IPS DF 4.7 (cell line): ENCODE results near the gene NNT.
"Not testable (repeated sequence)": the region's sequence is repeated elsewhere in the genome, so short reads cannot be mapped to it uniquely, and the experiment has no call there.

ENCODE experiments used
- DNase-seq: peaks from one replicate; pipeline ENCODE4 v3.0.0-alpha.2; 2013; ENCODE audit warnings: low spot score; ENCODE audit errors: extremely low read depth

Gene NNT

DNA sequence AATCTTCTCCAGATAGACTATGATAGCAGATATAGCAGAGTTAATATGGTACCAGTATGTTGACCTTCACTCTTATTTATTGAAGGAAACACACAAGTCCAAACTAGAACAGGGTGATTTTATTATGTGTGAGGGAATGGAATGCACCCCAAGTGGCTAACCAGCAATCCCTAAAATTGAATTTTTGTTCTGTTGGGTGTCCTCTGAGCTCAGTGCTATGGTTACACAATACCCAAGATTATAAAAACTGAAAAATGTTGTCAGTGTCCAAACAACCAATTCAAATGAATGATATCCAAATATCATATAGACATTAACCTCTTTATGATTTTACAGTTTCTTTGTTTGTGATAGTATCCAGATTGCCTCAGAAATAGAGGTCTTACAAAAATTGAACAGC is 60.9 kb downstream of the NNT start:
- no peak for DNase-seq

DNA sequence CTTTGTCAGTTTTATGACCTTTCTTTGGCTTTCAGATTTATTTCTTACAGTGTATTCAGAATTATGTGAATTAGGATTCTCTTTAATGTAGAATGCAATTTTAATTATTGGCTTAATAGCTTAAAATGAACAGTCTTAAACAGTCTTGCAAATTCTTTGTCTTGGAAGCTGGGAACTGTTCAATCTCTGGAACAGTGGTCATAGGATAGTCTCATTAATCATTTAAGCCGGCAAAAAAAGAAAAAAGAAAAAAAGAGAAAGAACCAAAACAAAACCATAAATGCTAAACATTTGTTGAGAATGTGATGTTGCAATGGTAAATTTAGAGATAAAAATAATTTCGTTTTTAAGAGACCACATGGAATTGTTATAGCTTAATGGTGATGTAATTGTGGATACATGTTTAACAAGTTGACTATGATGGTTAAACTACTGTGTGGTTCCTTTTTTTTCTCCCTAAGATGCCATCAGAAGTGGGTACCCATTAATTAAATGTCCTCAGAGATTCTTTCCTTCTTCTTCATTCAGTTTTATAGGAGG is 61.6 kb downstream of the NNT start:
- no peak for DNase-seq

DNA sequence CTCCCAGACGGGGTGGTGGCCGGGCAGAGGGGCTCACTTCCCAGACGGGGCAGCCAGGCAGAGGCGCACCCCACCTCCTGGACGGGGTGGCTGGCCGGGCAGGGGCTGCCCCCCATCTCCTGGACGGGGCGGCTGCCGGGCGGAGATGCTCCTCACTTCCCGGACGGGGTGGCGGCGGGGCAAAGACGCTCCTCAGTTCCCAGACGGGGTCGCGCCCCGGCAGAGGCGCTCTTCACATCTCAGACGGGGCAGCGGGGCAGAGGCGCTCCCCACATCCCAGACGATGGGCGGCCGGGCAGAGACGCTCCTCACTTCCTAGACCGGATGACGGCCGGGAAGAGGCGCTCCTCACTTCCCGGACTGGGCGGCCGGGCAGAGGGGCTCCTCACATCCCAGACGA is 62.8 kb downstream of the NNT start:
- not testable (repeated sequence) for DNase-seq

DNA sequence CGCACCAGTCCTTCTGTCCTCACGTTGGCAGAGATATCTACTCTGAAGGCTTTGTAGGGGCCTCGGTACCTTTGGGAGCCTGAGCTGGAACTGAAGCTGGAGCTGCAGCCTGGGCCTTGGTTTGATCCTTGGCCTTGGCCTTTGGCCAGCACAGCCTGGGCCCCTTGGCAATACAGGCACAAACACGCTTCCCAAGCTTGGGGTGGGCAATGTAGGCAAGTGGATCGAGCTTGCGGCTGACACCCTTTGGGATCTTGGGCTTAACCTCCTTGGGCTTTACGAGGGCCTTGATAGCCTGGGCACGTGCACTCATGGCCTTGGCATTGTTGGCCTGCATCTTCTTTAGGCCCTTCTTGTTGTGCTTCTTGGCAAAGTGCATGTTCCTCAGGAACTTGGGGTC is 63.7 kb downstream of the NNT start:
- not testable (repeated sequence) for DNase-seq

DNA sequence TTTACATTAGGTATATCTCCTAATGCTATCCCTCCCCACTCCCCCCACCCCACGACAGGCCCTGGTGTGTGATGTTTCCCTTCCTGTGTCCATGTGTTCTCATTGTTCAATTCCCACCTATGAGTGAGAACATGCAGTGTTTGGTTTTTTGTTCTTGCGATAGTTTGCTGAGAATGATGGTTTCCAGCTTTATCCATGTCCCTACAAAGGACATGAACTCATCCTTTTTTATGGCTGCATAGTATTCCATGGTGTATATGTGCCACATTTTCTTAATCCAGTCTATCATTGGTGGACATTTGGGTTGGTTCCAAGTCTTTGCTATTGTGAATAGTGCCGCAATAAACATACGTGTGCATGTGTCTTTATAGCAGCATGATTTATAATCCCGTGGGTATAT is 64.4 kb downstream of the NNT start:
- not testable (repeated sequence) for DNase-seq

DNA sequence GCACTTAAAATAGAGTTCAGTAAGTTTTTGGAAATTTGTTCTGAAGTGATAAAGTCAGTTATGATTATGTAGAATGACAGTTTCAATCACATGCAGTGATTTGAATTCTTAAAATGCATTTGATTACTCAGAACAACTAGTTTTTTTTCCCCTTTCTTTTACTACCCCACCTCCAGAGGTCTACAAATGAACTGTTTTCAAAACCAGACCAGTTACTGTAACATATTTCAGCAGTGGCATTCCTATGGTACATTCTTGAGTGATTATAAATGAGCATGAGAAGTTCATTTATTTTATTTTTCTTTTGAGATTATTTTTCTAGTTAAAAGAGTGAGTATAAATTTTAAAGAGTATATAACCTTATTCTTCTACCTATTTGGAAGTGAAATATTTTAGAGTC is 71.6 kb downstream of the NNT start:
- DNase-seq, result no peak

DNA sequence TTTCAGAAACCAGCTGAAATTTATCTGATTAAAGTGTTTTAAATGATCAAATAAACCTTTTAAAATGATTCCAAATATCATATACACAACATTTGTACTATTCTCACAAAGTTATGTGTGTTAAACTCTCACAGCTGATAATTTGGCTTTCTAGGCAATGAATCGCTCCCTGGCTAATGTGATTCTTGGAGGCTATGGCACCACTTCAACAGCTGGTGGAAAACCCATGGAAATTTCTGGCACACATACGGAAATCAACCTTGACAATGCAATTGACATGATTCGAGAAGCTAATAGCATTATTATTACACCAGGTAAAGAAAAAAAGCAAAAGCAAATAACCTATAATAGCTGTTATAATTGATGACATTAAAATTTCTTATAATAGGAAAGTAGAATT is 72.4 kb downstream of the NNT start:
- DNase-seq, result no peak

DNA sequence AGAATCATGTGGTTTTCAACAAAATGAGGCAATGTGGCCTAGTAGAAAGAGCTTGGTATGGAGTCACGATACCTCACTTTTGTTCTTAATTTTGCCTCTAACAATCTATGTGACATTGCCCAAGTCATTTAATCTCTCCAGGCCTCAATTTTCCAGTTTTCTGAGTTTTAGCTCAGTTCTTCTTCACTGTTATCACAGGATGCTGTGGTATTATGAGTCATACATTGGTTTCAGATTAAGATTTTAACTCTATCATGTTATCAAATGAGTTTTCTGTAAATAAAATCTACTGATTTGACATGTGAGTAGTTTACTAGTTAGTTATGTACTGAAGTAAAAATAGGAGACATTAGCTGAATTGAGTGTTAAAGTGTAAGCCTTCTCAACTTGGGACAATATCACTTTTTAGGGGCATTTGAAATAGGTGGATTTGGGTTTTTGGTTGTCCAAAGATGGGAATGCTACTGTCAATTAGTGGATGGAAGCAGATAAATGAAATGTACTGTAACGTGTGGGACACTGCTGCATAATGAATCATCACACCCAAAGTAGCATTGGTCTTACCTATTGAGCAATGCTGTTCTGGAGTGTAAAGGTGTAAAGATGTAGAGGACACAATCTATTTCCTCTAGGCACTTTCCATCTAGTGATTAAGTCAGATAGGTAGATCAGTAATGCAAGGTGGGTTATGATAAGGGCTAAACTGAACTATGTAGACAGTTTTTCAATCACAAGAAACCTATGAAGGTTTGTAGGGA is 73.3 kb downstream of the NNT start:
- no peak for DNase-seq

DNA sequence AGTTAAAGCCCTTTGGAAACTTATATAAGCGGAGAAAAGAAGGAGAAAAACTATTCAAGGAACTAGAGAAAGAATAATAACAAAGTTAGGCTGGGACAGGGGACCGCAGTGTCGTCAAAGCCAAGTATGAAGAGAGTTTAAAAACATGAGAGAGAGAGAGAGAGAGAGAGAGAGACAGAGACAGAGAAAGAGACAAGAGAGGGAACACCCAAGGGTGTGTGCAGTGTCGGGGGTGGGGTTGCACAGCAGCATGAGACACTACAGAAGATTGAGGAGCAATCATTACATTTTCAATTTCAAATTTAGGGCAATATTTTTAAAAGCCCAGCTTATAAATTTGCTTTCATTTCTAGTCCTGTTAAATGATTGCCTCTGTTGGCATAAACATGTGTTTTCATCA is 74.3 kb downstream of the NNT start:
- DNase-seq, result no peak

DNA sequence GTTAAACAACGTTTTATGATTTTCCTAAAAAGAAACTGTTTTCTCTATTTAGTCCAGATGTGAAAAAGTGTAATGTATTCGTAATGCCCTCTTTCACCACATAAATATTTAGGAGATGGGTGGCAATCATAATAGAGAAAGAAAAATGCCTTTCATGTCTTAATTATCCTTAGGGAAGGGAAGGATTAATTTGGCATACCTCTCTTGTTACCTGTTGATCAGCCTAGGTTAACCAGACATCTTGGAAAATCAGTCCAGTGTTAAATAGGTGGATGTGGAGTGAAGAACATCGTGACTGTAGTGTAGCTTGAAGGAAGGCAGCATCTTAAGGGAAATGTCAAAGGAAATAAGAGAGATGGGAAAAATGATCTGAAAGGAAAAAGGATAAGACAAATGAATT is 76.2 kb downstream of the NNT start:
- DNase-seq, result no peak

DNA sequence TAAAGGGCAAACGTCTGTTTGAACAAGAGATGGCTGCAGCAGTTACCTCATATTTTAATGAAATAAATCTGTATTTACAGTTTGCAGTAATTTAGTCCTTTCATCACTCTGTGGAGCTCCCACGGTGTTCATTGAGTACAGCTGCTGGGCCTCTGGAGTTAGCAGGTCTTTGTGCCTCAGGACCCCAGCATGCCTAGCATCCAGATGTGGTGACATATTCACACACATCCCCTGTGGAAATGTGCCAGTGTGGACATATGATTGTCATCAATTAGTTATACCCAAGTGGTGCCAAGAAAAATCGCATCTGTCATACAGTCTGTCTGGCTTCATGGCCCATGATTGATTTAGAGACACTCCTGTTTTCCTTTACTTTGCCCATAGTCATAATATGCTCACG is 77.3 kb downstream of the NNT start:
- DNase-seq, result no peak

DNA sequence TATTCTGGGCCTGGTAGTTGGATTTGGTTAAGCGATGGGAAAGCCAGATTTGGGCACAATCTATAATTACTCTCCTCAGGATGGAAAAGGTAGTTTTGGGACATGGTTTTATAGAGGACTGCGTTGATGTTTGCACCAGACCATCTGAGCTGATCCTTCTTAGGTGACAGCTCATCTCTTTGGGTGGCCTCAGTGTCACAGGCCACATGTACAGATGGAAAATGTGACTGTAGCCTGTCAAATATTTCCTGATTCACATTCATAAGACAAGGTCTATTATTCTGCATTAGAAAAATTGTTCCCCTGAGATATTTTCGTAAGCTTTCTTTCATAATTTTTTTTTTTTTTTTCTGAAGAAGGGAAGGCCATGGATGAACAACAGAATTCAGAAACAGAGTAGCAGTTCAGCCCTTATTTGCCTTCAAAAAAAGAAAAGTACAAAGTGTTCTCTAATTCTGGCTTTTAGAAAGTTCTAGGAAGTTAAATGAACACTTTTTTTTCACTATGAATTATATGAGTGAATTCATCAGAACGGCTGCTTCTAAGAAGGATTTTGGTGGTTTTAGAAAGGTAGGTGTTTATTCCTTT is 81.0 kb downstream of the NNT start:
- DNase-seq, result no peak

DNA sequence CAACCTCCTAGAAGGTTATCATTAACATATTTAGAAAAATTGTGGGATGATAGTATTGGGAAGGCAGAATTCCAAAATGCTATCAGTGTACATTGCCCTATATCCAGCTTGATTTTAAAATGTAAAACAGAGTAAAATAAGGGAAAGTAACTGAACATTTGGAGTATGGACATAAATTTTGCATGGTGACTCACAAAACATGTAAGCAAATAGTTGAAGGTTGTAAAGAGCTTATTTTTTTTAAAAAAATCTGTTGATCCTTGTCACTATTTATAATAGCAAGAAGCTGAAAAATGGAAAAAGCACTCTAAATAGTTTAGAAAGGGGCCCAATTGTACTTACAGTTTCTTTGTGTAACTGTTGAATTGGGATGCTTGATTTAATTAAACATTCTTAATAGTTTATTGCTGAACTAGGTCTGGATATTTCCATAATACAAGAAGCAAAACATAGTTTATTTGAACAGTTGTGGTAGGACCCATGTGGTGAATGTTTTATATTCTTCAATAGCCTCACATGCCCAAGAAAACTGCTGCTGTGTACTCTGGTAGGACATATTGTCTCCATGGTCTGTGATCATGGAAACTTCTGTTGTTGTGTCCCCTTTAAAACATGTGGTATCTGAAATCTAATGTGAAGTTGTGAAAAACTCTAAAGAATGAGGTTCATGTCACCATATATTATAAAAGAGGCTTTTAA is 82.4 kb downstream of the NNT start:
- DNase-seq, result no peak

DNA sequence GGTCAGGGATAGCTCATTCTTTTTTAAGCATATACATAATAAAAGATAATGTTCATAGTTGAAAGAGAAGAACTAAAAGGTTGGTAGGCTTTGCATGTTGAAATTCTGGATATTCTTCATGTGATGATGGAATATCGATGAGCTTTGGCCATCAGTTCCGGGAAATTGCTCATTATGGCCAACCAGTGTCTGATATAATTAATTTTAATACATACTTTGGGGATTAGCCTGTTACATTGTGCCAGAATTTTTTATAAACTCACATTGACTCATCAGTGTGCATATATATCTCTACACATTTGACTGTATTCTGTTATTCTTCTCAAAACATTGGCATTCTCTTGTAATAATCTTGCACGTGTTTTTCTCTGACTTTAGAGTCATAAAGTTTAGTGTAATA is 84.3 kb downstream of the NNT start:
- no peak for DNase-seq

DNA sequence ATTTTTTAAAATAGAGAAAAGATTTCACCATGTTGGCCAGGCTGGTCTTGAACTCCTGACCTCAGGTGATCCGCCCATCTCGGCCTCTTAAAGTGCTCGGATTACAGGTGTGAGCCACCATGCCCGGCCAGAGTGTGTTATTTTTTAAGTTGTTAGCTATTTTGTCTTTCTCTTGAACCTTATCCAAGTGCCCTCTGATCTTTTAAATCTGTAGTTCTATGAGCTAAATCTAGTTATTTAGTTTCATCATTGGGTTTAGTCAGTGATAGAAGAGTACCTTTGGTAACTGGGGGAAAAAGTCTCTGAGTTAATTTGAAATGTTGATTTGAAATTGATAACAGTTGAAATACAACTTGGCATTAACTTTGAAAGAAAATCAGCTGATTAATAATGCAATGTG is 88.3 kb downstream of the NNT start:
- no peak for DNase-seq

DNA sequence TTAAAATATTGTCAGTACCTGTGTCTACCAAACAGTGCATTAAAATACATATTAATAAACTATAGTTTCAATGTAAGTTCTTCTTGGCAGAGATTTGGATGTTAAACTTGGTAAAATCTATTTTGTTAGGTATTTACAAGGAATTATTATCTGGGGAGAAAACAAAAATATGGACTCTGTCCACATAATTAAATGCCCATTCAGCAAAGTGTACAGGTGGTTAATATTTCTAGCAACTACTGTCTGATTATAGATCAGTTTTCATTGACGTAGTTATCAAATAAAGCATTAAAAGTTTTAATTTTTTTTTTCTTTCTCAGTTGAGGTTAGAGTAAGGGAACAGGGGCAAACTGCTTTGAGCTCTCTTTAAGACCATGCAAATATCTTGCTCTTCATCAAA is 88.9 kb downstream of the NNT start:
- DNase-seq, result no peak

DNA sequence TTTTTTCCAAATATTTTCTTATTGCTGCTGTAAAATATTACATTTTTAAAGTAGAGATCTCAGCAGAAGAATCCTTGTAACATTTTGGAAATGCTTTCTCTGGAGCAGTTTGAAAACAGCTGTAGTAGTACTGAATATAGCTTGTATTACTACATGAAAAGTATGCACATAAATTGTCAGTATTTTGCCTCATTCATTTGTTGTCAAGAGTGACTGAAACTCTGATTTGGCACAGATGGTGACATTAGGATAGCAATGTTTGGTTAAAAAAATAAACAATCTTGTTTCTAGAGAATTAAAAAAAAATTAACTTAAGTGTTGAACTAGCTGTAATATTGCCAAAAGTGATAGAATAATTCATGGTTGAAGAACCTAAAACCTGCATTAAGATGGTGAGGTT is 90.4 kb downstream of the NNT start:
- DNase-seq, result no peak

DNA sequence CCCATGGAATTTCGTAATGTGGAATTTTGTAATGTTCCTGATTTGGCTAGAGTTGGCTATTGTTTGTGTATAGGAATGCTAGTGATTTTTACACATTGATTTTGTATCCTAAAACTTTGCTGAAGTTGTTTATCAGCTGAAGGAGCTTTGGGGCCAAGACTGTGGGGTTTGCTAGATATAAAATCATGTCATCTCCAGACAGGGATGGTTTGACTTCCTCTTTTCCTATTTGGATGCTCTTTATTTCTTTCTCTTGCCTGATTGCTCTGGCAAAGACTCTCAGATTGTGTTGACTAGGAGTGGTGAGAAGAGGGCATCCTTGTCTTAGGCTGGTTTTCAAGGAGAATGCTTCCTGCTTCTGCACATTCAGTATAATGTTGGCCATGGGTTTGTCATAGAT is 91.0 kb downstream of the NNT start:
- DNase-seq, result no peak

DNA sequence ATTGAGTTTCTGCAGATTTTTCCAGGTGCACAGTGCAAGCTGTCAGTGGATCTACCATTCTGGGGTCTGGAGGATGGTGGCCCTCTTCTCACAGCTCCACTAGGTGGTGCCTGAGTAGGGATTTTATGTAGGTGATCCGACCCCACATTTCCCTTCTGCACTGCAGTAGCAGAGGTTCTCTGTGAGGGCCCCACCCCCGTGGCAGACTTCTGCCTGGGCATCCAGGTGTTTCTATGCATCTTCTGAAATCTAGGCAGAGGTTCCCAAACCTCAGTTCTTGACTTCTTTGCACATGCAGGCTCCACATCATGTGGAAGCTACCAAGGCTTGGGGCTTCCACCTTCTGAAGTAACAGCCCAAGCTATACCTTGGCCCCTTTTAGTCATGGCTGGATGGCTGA is 93.5 kb downstream of the NNT start:
- not testable (repeated sequence) for DNase-seq

DNA sequence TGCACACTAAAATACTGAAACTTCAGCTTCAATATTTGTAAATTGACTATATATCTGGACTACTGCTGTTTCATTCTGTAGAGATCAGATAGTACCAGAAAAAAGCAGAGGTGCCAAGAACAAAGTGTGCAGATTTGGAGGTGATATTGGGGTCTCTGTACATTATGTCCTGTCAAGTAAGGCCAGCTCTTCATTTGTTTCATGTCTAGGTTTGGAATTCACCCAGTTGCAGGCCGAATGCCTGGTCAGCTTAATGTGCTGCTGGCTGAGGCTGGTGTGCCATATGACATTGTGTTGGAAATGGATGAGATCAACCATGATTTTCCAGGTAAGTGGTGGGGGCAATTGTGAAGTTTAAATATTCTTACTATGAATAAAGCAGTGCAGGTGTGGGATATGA is 96.9 kb downstream of the NNT start:
- no peak for DNase-seq

DNA sequence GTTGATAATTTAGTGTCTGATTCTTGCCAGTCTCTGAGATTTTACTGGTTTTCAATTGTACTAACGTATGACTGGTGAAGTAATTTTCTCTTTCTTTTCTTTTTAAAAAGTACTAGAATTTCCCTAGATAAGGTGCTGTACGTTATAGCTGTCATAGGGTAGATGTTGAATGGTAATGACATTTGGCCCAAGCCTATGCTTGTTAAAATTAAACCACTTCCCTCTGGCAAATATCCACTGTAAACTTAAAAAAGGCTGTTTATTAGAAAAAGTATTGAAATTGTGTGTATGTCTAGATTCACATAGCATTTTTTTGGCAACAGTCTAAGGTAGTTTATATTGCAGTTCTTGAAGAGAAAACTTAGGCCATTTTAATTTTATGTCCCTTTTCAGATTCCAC is 97.6 kb downstream of the NNT start:
- no peak for DNase-seq

DNA sequence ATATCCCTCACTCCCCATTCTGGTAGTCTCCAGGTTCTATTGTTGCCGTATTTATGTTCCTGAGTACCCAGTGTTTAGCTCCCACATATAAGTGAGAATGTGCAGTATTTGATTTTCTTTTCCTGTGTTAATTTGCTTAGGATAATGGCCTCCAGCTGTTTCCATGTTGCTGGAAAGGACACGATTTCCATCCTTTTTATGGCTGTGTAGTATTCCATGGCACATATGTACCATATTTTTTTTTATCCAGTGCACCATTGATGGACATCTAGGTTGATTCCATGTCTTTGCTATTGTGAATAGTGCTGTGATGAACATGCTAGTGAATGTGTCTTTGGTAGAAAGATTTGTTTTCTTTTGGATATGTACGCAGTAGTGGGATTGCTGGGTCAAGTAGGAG is 98.2 kb downstream of the NNT start:
- DNase-seq, result no peak

DNA sequence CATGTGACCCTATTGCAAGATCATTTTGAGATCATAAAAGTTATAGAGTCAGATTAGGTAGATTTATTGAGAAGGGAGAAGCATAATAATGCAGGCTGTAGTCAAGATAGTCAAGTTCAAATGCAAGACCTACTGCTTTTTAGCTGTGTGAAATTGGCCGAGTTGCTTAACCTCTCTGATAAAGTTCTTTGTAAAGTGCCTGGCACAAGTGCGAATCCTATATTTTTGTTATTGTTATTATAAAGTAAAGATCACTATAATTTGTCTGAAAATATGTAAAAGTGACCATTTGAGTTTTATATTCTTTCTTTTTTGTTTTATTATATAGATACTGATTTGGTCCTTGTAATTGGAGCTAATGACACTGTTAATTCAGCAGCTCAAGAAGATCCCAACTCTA is 99.3 kb downstream of the NNT start:
- no peak for DNase-seq
